Thyroid gland (tissue), 4 donors: ENCODE measurements around the gene ALPK3.

Experiments
- POLR2A ChIP-seq, 2 donors: fragments of 450-650 bp; IDR thresholded peaks; one replicate each; pipeline ENCODE4 v1.6.1; 2017; ENCODE audit warnings: antibody characterized with exemption in 2 of 2, mild to moderate bottlenecking in 2 of 2, moderate library complexity in 1 of 2
- TF ChIP-seq, protein P1 (sequence below), 6 experiments: fragments of 200-600 bp in 3 of 6; fragments of 450-650 bp in 3 of 6; sonication (generic) in 3 of 6; IDR thresholded peaks; one replicate each; pipeline ENCODE4 v1.5.1; 2016 to 2019; ENCODE audit warnings: antibody characterized with exemption in 6 of 6, mild to moderate bottlenecking in 2 of 6, inconsistent platforms in 1 of 6, moderate library complexity in 1 of 6

DNA sequence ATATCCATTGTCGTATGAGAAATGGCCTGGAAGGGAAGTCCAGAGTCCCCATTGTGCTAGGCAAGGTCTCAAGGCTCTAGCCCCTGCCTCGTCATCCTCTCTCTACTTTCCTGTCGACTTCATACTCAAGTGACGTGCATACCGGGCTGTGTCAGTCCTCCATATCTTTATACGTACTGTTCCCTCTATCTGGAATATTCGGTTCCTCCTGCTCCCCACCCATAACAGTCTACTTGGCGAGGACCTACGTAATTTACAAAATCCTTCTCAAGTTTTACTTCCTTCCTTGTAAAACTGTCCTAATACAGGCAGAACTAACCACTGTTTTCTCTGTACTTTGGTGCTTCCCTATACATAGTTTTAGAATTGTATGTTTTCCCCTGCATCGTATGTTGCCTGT lies 2.2 kb upstream of the ALPK3 start:
- no peak for TF ChIP-seq POLR2A (IDR thresholded peaks at IDR 0.05)
- TF ChIP-seq, protein P1, sequence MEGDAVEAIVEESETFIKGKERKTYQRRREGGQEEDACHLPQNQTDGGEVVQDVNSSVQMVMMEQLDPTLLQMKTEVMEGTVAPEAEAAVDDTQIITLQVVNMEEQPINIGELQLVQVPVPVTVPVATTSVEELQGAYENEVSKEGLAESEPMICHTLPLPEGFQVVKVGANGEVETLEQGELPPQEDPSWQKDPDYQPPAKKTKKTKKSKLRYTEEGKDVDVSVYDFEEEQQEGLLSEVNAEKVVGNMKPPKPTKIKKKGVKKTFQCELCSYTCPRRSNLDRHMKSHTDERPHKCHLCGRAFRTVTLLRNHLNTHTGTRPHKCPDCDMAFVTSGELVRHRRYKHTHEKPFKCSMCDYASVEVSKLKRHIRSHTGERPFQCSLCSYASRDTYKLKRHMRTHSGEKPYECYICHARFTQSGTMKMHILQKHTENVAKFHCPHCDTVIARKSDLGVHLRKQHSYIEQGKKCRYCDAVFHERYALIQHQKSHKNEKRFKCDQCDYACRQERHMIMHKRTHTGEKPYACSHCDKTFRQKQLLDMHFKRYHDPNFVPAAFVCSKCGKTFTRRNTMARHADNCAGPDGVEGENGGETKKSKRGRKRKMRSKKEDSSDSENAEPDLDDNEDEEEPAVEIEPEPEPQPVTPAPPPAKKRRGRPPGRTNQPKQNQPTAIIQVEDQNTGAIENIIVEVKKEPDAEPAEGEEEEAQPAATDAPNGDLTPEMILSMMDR (IDR thresholded peaks at IDR 0.05), result no peak
